GM10248 (cell line): Measurements from ENCODE around the gene CCR8.

Source experiments
- CTCF ChIA-PET: fragments of 300-600 bp; sonication (Branson Sonifier 250); formaldehyde crosslinking; extraction: SDS; loops from one replicate; lab custom pipeline; 2021; ENCODE audit warnings: antibody characterized with exemption; lab: Yijun Ruan, JAX
- POLR2A ChIA-PET: fragments of 350-650 bp; sonication (Branson Sonifier 250); formaldehyde crosslinking; extraction: SDS; loops from one replicate; lab custom pipeline; 2020; ENCODE audit warnings: antibody characterized with exemption; lab: Yijun Ruan, JAX
- DNase-seq: peaks from one replicate; pipeline ENCODE4 v3.0.0; 2012; ENCODE audit errors: extremely low spot score
- TF ChIP-seq, protein P1 (sequence below): IDR thresholded peaks from 2 replicates; pipeline ENCODE4 v1.5.1; 2012; ENCODE audit warnings: mild to moderate bottlenecking, low read depth; ENCODE audit errors: extremely low read depth, missing control alignments, control extremely low read depth

CCR8 gene

DNA sequence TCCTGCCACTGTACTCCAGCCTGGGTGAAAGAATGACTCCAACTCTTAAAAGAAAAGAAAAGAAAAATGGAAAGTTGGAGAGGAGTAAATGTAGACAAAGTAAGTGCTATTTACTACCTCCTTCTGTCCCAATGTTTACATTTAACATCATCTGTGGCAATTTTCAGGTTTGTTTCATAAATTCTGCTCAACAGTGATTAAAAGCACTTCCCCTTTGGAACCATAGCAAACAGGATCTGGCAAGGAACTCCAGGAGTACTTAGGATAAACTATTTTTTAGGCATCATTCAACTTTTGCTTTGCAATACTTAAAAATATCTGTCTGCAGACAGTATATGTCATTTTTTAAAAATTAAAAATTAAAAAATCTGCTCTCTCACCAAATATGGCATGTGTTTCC lies 44.2 kb upstream of the CCR8 start:
- TF ChIP-seq, protein P1, sequence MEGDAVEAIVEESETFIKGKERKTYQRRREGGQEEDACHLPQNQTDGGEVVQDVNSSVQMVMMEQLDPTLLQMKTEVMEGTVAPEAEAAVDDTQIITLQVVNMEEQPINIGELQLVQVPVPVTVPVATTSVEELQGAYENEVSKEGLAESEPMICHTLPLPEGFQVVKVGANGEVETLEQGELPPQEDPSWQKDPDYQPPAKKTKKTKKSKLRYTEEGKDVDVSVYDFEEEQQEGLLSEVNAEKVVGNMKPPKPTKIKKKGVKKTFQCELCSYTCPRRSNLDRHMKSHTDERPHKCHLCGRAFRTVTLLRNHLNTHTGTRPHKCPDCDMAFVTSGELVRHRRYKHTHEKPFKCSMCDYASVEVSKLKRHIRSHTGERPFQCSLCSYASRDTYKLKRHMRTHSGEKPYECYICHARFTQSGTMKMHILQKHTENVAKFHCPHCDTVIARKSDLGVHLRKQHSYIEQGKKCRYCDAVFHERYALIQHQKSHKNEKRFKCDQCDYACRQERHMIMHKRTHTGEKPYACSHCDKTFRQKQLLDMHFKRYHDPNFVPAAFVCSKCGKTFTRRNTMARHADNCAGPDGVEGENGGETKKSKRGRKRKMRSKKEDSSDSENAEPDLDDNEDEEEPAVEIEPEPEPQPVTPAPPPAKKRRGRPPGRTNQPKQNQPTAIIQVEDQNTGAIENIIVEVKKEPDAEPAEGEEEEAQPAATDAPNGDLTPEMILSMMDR = no peak
- ChIA-PET POLR2A (no interaction called here), CTCF (interaction anchor here (2.6 to 23.0 kb wide), 4 partner anchors 9 to 95 kb away, joined by 10 to 691 read pairs (median 194); partner anchors contain the start of genes CX3CR1 and XIRP1)
- DNase-seq = no peak

DNA sequence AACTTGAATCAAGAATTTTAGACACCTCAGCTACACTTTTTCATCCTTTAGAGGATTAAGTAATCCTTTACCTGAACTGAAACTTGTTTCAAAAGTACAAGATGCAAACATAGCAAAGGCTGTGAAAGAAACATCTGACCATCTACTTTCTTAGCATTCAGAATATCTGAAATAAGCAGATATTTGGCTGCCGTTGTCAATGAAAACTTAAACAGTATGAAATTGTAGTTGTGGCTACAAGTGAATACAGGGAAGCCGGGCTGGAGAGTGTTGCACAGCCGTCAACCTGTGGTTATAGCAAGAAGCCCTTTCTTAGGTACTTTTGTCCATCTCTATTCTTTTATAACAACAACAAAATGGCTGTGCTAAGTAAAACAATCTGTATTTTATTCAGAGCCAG lies 42.7 kb upstream of the CCR8 start:
- ChIA-PET CTCF (interaction anchor here (0.7 to 23.0 kb wide), 14 partner anchors 8 to 640 kb away, joined by 3 to 691 read pairs (median 8); partner anchors contain the start of genes CX3CR1 and XIRP1), POLR2A (no interaction called here)
- TF ChIP-seq, protein P1 = no peak
- DNase-seq = no peak

DNA sequence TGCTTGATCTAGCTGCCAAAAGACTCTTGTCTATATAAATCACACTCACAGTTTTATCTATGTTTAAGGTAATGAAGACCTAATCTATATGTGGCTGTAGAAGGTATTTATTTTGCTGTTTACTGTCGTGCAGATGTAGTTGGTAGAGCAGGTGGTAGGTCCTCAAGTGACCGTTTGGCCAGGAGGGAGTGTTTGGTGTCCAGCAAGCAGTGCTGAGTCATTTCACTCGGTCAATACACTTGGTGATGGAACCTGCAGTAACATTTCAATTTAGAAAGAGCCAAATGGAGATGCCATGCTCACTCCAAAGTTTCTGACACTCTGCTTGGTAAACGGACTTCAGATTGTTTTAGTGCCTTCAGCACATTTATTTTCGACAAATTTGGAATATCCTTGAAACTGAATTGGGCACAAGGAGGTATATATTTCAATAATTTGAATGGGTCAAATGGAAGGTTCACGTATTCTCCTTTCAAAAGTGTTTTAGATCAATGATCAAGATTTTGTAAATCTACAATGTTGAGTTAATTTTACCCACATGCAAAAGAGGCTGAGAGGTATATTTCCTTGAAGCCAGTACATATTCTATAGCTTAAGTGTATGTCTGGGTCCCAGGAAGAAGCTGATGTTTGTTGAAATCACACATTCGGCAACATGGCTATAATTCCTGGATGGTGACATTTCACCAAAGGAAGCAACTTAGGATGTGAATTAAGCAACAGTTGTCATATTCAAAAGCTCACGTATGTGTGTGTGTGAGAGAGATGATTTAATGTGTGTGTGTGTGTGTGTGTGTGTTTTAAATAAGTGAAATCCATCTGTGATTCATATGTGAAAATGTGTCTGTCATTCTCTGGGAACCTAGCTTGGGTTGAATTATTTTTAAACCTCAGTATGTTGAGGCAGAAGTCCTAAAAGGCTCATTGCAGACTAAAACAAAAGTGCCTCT lies 42.0 kb upstream of the CCR8 start:
- ChIA-PET CTCF (interaction anchor here (0.6 to 23.0 kb wide), 80 partner anchors 8 to 767 kb away, joined by 3 to 691 read pairs (median 6); partner anchors contain the start of genes CX3CR1, GORASP1, RPSA and TTC21A), POLR2A (no interaction called here)
- TF ChIP-seq, protein P1 = no peak
- no peak for DNase-seq

DNA sequence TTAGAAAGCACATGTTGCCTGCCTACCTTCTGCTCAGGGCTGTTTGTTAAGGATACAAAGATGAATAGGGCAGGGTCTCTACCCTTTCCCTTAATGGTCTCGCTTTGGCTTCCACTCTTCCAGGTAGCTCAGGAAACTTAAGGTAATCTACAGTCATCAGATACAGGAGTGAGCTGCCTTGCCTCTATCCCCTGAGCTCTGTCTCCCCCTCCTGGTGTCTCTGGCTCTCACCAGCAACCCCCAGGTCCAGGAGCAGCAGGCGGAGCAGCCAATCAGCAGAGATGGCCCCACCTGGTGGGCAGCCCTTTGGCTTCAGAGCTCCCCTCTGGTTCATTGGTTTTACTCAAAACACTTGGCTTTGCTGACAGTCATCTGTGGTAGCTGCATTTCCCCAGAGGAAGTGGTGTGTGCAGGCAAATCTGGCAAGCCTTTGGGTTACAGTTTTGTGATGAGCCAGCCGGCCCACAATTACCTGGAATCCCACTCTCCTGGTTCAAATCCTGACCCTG lies 41.2 kb upstream of the CCR8 start:
- ChIA-PET POLR2A (interaction anchor here (1.0 kb wide), 1 partner anchor 98 kb away, joined by 4 read pairs; no protein-coding TSS in a partner anchor), CTCF (interaction anchor here (0.6 to 23.0 kb wide), 86 partner anchors 8 to 768 kb away, joined by 3 to 691 read pairs (median 5); partner anchors contain the start of genes CCR8, CX3CR1, GORASP1 and RPSA)
- peak; percentile 94 for DNase-seq

DNA sequence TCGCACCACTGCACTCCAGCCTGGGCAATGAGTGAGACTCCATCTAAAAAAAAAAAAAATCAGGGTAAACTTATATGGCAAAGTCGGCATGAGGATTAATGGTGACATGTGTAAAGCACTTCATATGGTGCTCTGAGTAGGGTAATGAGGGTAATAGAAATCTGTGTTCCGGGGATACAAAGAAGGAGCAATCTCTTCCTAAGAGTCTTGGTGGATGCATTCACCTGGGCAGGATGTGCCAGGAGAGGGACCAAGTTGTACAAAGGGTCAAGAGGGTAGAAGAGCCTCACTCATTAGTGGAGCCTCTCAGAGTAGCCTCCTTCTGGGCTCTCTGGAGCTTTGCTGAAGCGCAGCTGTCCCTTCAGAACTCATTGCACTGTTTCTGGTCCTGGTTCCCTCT lies 40.4 kb upstream of the CCR8 start:
- TF ChIP-seq, protein P1 = no peak
- ChIA-PET POLR2A (interaction anchor here (1.0 kb wide), 1 partner anchor 99 kb away, joined by 4 read pairs; no protein-coding TSS in a partner anchor), CTCF (interaction anchor here (0.6 to 23.0 kb wide), 77 partner anchors 8 to 767 kb away, joined by 3 to 691 read pairs (median 6); partner anchors contain the start of genes CCR8, CX3CR1, GORASP1 and TTC21A)
- DNase-seq = no peak

More for the DNA sequence above, 41.2 kb upstream of the CCR8 start:
- TF ChIP-seq, protein P1 = peak; percentile 95

DNA sequence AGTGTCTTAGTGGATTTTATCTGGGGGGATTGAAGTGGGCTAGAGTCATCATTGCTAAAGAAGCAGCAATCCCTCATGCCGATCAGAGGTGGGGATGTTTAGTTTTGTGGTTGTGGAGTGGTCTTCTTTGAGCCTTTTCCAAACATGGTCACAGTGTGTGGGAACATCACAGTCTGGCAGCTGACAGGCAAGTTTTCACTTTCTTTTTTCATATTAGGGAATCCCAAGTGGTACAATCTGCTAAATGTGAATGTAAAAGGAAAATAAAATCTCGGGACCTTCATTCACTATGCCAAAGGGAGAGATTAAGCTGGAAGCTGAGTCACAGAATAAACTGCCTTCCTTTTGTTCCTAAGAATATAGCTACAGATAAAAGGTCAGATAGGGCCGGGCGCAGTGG lies 39.3 kb upstream of the CCR8 start:
- DNase-seq = no peak
- TF ChIP-seq, protein P1 = no peak
- CTCF ChIA-PET = interaction anchor here (1.0 to 23.0 kb wide), 14 partner anchors 8 to 189 kb away, joined by 3 to 691 read pairs (median 20); partner anchors contain the start of genes CX3CR1 and XIRP1
- POLR2A ChIA-PET = no interaction called here
